SK-N-SH (cell line): ENCODE results near the gene SH2D5. TPM values are rescaled to one million over a fixed set of nuclear protein-coding genes. Genes with fewer than 3 reads are reported as not detected.

Experiments used
- CTCF ChIA-PET: fragments of 300-600, 350-600 bp; formaldehyde crosslinking; extraction: SDS; loops from one replicate; lab custom pipeline; 2021; lab: Yijun Ruan, JAX
- POLR2A ChIA-PET: fragments of 350-600 bp; sonication (Branson Sonifier 250); formaldehyde crosslinking; extraction: SDS; loops from one replicate; lab custom pipeline; 2020; ENCODE audit warnings: antibody characterized with exemption, inconsistent platforms; lab: Yijun Ruan, JAX
- DNase-seq: peaks from one replicate; pipeline ENCODE4 v3.0.0; 2012
- H2AFZ ChIP-seq: fragments of 200-600 bp; sonication (generic); 2 replicates; pipeline ENCODE4 v1.8.1; 2016; ENCODE audit warnings: antibody characterized with exemption, mild to moderate bottlenecking, low read depth
- H3F3A ChIP-seq: fragments of 200-600 bp; sonication (generic); replicated peaks from 2 replicates; pipeline ENCODE3; 2016; ENCODE audit warnings: antibody characterized with exemption, mild to moderate bottlenecking; ENCODE audit not compliant: insufficient read depth
- H3K27ac ChIP-seq, 2 experiments: fragments of 200-500 bp in 1 of 2; fragments of 200-600 bp in 1 of 2; sonication (Bioruptor generic) in 1 of 2; sonication (generic), shearing (Covaris generic) in 1 of 2; 2 replicates each; pipeline versions ENCODE4 v1.5.1 to v1.6.1; 2014 to 2016; ENCODE audit warnings: low read depth in 2 of 2, inconsistent platforms in 1 of 2, low read length in 1 of 2, mild to moderate bottlenecking in 1 of 2, mixed read lengths in 1 of 2
- H3K27me3 ChIP-seq: fragments of 200-600 bp; sonication (generic), shearing (Covaris generic); 2 replicates; pipeline ENCODE4 v1.6.1; 2016; ENCODE audit warnings: mixed run types; ENCODE audit not compliant: insufficient read depth
- H3K36me3 ChIP-seq, 2 experiments: fragments of 200-500 bp in 1 of 2; fragments of 200-600 bp in 1 of 2; sonication (Bioruptor generic) in 1 of 2; sonication (generic) in 1 of 2; replicated peaks in 1 of 2; 2 replicates each; pipeline versions ENCODE3 to v1.5.1; 2014 to 2016; ENCODE audit warnings: low read length in 1 of 2, mild to moderate bottlenecking in 1 of 2; ENCODE audit not compliant: insufficient read depth in 2 of 2, control insufficient read depth in 1 of 2
- H3K4me1 ChIP-seq, 2 experiments: fragments of 200-500 bp in 1 of 2; fragments of 200-600 bp in 1 of 2; sonication (Bioruptor generic) in 1 of 2; sonication (generic), shearing (Covaris generic) in 1 of 2; 2 replicates each; pipeline versions ENCODE4 v1.5.1 to v1.6.1; 2014 to 2016; ENCODE audit warnings: low read depth in 1 of 2, low read length in 1 of 2, mixed run types in 1 of 2; ENCODE audit not compliant: insufficient read depth in 2 of 2, control insufficient read depth in 1 of 2
- H3K4me2 ChIP-seq: fragments of 200-600 bp; sonication (generic), shearing (Covaris generic); 2 replicates; pipeline ENCODE4 v1.6.1; 2017; ENCODE audit warnings: mixed run types
- H3K4me3 ChIP-seq, 2 experiments: fragments of 200-500 bp in 1 of 2; fragments of 200-600 bp in 1 of 2; sonication (Bioruptor generic) in 1 of 2; sonication (generic), shearing (Covaris generic) in 1 of 2; 2 replicates each; pipeline versions ENCODE4 v1.5.1 to v1.8.1; 2014 to 2016; ENCODE audit warnings: low read depth in 2 of 2, inconsistent platforms in 1 of 2, low read length in 1 of 2, mild to moderate bottlenecking in 1 of 2, mixed read lengths in 1 of 2, moderate library complexity in 1 of 2
- H3K79me2 ChIP-seq: fragments of 200-600 bp; sonication (generic); 2 replicates; pipeline ENCODE4 v1.8.1; 2017; ENCODE audit warnings: mild to moderate bottlenecking; ENCODE audit not compliant: insufficient read depth
- H3K9ac ChIP-seq: fragments of 200-600 bp; sonication (generic); 2 replicates; pipeline ENCODE4 v1.6.1; 2017; ENCODE audit warnings: mixed run types
- H3K9me2 ChIP-seq: fragments of 200-600 bp; sonication (generic); 2 replicates; pipeline ENCODE4 v1.6.1; 2017; ENCODE audit warnings: mixed run types
- H3K9me3 ChIP-seq: fragments of 200-600 bp; sonication (generic); 2 replicates; pipeline ENCODE4 v1.6.1; 2017; ENCODE audit warnings: mixed run types, mild to moderate bottlenecking, moderate library complexity
- H4K20me1 ChIP-seq: fragments of 200-600 bp; sonication (generic); 2 replicates; pipeline ENCODE4 v1.6.1; 2017; ENCODE audit warnings: mild to moderate bottlenecking, mixed run types; ENCODE audit not compliant: insufficient read depth
- EP300 ChIP-seq, 2 experiments: IDR thresholded peaks; 2 replicates each; pipeline versions ENCODE4 v1.4.0 to v1.6.1; 2012; ENCODE audit warnings: borderline replicate concordance in 1 of 2, low read depth in 1 of 2, low read length in 1 of 2
- FOSL2 ChIP-seq: IDR thresholded peaks from 2 replicates; pipeline ENCODE4 v1.4.0; 2012; ENCODE audit warnings: low read depth, mild to moderate bottlenecking, moderate library complexity, borderline replicate concordance
- FOXJ3 ChIP-seq: sonication (generic); formaldehyde crosslinking; IDR thresholded peaks from 2 replicates; pipeline ENCODE4 v1.5.1; 2020; ENCODE audit warnings: mild to moderate bottlenecking, missing genetic modification reagents
- FOXM1 ChIP-seq: IDR thresholded peaks from 2 replicates; pipeline ENCODE4 v1.4.0; 2012; ENCODE audit warnings: low read depth, mild to moderate bottlenecking
- GABPA ChIP-seq: IDR thresholded peaks from 2 replicates; pipeline ENCODE4 v1.4.0; 2012; ENCODE audit warnings: low read depth, mild to moderate bottlenecking
- JUND ChIP-seq: IDR thresholded peaks from 2 replicates; pipeline ENCODE4 v1.4.0; 2012
- MEF2A ChIP-seq: IDR thresholded peaks from 2 replicates; pipeline ENCODE4 v1.4.0; 2012; ENCODE audit warnings: low read depth, borderline replicate concordance
- RAD21 ChIP-seq: IDR thresholded peaks from 2 replicates; pipeline ENCODE4 v1.6.1; 2012; ENCODE audit warnings: mild to moderate bottlenecking, low read length
- RCOR1 ChIP-seq: fragments of 150-350 bp; IDR thresholded peaks from 2 replicates; pipeline ENCODE4 v1.6.1; 2017; ENCODE audit warnings: antibody characterized with exemption, low read length
- RFX5 ChIP-seq: IDR thresholded peaks from 2 replicates; pipeline ENCODE4 v1.6.1; 2012; ENCODE audit warnings: mild to moderate bottlenecking, improper control_type of control experiment, low read length
- RXRA ChIP-seq: IDR thresholded peaks from 2 replicates; pipeline ENCODE4 v1.4.0; 2012; ENCODE audit warnings: low read depth, mild to moderate bottlenecking, borderline replicate concordance
- SIN3A ChIP-seq: IDR thresholded peaks from 2 replicates; pipeline ENCODE4 v1.6.1; 2012; ENCODE audit warnings: low read depth, mild to moderate bottlenecking, low read length, moderate library complexity, borderline replicate concordance
- SMC3 ChIP-seq: IDR thresholded peaks from 2 replicates; pipeline ENCODE4 v1.6.1; 2012; ENCODE audit warnings: low read depth, low read length, improper control_type of control experiment
- TAF1 ChIP-seq: IDR thresholded peaks from 2 replicates; pipeline ENCODE4 v1.6.1; 2012; ENCODE audit warnings: low read depth, mild to moderate bottlenecking, low read length, moderate library complexity, borderline replicate concordance
- TCF12 ChIP-seq: IDR thresholded peaks from 2 replicates; pipeline ENCODE4 v1.4.0; 2012
- YY1 ChIP-seq: IDR thresholded peaks from 2 replicates; pipeline ENCODE4 v1.4.0; 2012; ENCODE audit warnings: low read depth, mild to moderate bottlenecking
- WGBS: methylation state at CpG from one replicate; pipeline ENCODE4 v1.1.6; 2017; ENCODE audit warnings: low lambda C conversion rate; 5-methylcytosine and 5-hydroxymethylcytosine counted together
- polyA plus RNA-seq, 3 experiments: library from polyadenylated mRNA; depleted of rRNA; stranded (reverse); fragments of >200 nt; gene quantifications; 2 replicates each; pipeline ENCODE4 v1.2.3, GENCODE V29; 2012
- TF ChIP-seq, protein P1 (sequence below): fragments of 150-350 bp; IDR thresholded peaks from 2 replicates; pipeline ENCODE4 v1.6.1; 2016; ENCODE audit warnings: mild to moderate bottlenecking, low read depth, low read length
- TF ChIP-seq, protein P2 (sequence below): fragments of 200-600 bp; sonication (generic); IDR thresholded peaks from 2 replicates; pipeline ENCODE4 v1.6.1; 2017; ENCODE audit warnings: antibody characterized with exemption, mild to moderate bottlenecking, moderate library complexity
- TF ChIP-seq, protein P3 (sequence below): IDR thresholded peaks from 2 replicates; pipeline ENCODE4 v1.4.0; 2012; ENCODE audit warnings: low read depth
- TF ChIP-seq, protein P4 (sequence below): IDR thresholded peaks from 2 replicates; pipeline ENCODE4 v1.4.0; 2012; ENCODE audit warnings: low read depth, borderline replicate concordance

Gene SH2D5
- polyA plus RNA-seq, 1 of the 3 experiments (the other 2 are of a cell fraction), result 6.1 TPM

DNA sequence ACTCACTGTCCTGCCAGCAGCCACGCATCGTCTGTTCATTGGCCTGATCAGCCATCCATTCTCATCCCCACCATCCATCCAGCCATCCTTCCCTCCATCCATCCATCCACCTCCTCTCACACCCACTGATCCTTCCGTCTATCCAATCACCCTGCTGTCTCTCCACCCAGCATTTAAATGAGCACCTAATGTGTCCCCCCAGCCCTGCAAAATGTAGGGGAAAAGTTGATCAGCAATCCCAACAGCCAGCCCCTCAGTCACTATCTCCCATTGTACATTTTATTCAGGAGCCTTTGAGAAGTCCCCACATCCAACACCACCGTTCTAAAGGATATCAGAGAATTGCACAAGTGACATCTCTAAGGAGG lies 60.3 kb downstream of the SH2D5 start:
- WGBS, result 89% methylated on average over 4 of the region's 4 CpGs

DNA sequence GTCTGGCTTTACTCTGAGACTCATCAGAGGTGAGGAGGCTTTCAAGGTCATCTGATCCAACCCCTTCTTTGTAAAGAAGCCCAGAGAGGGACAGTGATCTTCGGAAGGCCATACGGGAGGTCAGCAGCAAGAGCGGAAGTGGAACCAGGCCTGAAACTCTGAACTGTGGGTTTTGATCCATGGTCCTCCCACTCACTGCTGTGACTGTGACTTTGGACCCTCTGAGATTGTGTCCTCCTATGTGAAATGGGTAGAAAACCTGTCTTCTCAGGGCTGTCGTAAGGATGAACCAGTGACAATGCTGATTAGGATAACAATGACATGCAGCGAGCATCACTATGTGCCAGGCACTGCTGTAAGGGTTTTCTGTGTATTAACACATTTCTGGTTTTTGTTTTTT lies 61.6 kb downstream of the SH2D5 start:
- Histone ChIP-seq H4K20me1 (no peaks in the 10 kb centered on the region), H3K9me3 (no peaks in the 10 kb centered on the region), H3K9me2 (no peaks in the 10 kb centered on the region), H3K79me2 (no peaks in the 10 kb centered on the region), H2AFZ (no peak overlapping the region), H3K27me3 (no peaks in the 10 kb centered on the region), H3K9ac (no peak overlapping the region), H3K4me1 (no peaks in the 10 kb centered on the region), H3K36me3 (no peaks in the 10 kb centered on the region), H3K4me3 (no peak overlapping the region), H3K27ac (no peak overlapping the region), H3K4me2 (no peak overlapping the region), H3F3A (no peaks in the 10 kb centered on the region)
- TF ChIP-seq TCF12 (no peak), FOXM1 (no peak), FOSL2 (no peak), RCOR1 (no peak), FOXJ3 (CRISPR knock-in tag) (no peak), GABPA (no peak), TAF1 (no peak), EP300 (IDR thresholded peaks at IDR 0.05; ENCODE audit: borderline replicate concordance in 1 of 2, low read depth in 1 of 2, low read length in 1 of 2) (no peak), SMC3 (no peak), RXRA (no peak), RFX5 (no peak), SIN3A (no peak), YY1 (no peak), JUND (no peak), MEF2A (no peak), RAD21 (no peak)
- TF ChIP-seq, protein P1, sequence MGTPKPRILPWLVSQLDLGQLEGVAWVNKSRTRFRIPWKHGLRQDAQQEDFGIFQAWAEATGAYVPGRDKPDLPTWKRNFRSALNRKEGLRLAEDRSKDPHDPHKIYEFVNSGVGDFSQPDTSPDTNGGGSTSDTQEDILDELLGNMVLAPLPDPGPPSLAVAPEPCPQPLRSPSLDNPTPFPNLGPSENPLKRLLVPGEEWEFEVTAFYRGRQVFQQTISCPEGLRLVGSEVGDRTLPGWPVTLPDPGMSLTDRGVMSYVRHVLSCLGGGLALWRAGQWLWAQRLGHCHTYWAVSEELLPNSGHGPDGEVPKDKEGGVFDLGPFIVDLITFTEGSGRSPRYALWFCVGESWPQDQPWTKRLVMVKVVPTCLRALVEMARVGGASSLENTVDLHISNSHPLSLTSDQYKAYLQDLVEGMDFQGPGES, result no peak
- TF ChIP-seq, protein P2, sequence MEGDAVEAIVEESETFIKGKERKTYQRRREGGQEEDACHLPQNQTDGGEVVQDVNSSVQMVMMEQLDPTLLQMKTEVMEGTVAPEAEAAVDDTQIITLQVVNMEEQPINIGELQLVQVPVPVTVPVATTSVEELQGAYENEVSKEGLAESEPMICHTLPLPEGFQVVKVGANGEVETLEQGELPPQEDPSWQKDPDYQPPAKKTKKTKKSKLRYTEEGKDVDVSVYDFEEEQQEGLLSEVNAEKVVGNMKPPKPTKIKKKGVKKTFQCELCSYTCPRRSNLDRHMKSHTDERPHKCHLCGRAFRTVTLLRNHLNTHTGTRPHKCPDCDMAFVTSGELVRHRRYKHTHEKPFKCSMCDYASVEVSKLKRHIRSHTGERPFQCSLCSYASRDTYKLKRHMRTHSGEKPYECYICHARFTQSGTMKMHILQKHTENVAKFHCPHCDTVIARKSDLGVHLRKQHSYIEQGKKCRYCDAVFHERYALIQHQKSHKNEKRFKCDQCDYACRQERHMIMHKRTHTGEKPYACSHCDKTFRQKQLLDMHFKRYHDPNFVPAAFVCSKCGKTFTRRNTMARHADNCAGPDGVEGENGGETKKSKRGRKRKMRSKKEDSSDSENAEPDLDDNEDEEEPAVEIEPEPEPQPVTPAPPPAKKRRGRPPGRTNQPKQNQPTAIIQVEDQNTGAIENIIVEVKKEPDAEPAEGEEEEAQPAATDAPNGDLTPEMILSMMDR, result no peak
- TF ChIP-seq, protein P3, sequence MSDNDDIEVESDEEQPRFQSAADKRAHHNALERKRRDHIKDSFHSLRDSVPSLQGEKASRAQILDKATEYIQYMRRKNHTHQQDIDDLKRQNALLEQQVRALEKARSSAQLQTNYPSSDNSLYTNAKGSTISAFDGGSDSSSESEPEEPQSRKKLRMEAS, result no peak
- TF ChIP-seq, protein P4, sequence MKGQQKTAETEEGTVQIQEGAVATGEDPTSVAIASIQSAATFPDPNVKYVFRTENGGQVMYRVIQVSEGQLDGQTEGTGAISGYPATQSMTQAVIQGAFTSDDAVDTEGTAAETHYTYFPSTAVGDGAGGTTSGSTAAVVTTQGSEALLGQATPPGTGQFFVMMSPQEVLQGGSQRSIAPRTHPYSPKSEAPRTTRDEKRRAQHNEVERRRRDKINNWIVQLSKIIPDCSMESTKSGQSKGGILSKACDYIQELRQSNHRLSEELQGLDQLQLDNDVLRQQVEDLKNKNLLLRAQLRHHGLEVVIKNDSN, result no peak
- DNase-seq, result no peak
- POLR2A ChIA-PET, result no interaction called here
- CTCF ChIA-PET, result interaction anchor here (2.0 kb wide), 1 partner anchor 26 kb away, joined by 4 read pairs; no protein-coding TSS in a partner anchor
- 98% methylated on average over 5 of the region's 5 CpGs for whole genome bisulfite sequencing

More for the DNA sequence above, 60.3 kb downstream of the SH2D5 start:
- DNase-seq, result no peak
- POLR2A ChIA-PET, result no interaction called here
- no peaks in the 10 kb centered on the region for H3K4me1 ChIP-seq
- no peaks in the 10 kb centered on the region for H3K9me2 ChIP-seq
- H3K9ac ChIP-seq, result no peak overlapping the region
- no peaks in the 10 kb centered on the region for H3K79me2 ChIP-seq
- no peak overlapping the region for H3K4me3 ChIP-seq
- no peaks in the 10 kb centered on the region for H3K9me3 ChIP-seq
- CTCF ChIA-PET, result no interaction called here
- H2AFZ ChIP-seq, result no peak overlapping the region
- no peak for TF ChIP-seq RFX5
- no peak for TF ChIP-seq FOSL2
- TF ChIP-seq FOXJ3 (CRISPR knock-in tag), result no peak
- TF ChIP-seq TAF1, result no peak
- no peak for TF ChIP-seq EP300 (IDR thresholded peaks at IDR 0.05; ENCODE audit: borderline replicate concordance in 1 of 2, low read depth in 1 of 2, low read length in 1 of 2)
- TF ChIP-seq, protein P4, result no peak
- no peak for TF ChIP-seq TCF12
- TF ChIP-seq, protein P1, result no peak
- no peak for TF ChIP-seq RXRA
- no peaks in the 10 kb centered on the region for H3K36me3 ChIP-seq
- H3K27ac ChIP-seq, result no peak overlapping the region
- H3F3A ChIP-seq, result no peaks in the 10 kb centered on the region
- no peaks in the 10 kb centered on the region for H3K27me3 ChIP-seq
- H3K4me2 ChIP-seq, result no peak overlapping the region
- no peaks in the 10 kb centered on the region for H4K20me1 ChIP-seq
